ENCODE measurements around the gene CKMT2.

Gene CKMT2

DNA sequence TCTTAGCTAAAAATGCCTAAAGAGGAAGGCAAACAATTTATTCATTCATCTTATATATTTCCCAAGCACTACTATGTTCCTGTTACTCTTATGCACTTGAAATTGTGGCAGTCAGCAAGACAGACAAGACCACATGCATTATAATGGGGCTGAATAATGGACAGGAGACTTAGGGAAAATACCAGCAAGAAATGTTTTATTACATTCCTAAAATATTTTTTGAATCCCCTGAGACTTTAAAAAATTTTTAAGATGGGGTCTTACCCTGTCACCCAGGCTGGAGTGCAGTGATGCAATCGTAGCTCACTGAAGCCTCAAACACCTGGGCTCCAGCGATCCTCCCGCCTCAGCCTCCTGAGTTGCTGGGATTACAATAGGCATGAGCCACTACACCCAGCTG is 81.5 kb downstream of the CKMT2 start:
- Mint-ChIP-seq H3K9me3 (no peaks in the 10 kb centered on the region), H3K4me3 (no peak overlapping the region), H3K4me1 (ENCODE audit: low read depth) (no peaks in the 10 kb centered on the region), H3K27me3 (ENCODE audit: low read depth) (no peaks in the 10 kb centered on the region), H3K36me3 (ENCODE audit: low read depth) (peaks cover 22% of the 10 kb centered on the region), H3K27ac (no peak overlapping the region)
- no peak for DNase-seq (ENCODE audit: low spot score)

DNA sequence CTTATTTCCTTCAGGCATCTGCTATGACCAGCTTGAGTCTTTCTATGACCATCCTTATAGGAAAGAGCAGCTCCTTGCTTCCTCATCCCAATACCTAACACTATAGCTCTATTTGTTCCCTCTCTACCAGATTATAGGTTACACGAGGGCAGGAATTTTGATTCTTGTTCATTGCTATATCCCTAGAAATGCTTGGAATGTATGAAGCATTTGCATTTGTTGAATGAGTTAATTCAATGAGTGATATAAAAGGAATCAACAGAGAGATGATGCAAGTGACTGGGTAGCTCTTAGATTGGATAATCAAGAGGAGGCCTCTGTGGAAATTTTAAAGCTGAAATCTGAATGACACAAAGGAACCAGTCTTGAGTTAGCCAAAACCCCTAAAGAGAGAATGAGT is 82.2 kb downstream of the CKMT2 start:
- H3K27me3 Mint-ChIP-seq (ENCODE audit: low read depth) = no peaks in the 10 kb centered on the region
- no peaks in the 10 kb centered on the region for H3K9me3 Mint-ChIP-seq
- no peaks in the 10 kb centered on the region for H3K4me1 Mint-ChIP-seq (ENCODE audit: low read depth)
- peaks cover 18% of the 10 kb centered on the region for H3K36me3 Mint-ChIP-seq (ENCODE audit: low read depth)
- no peak overlapping the region for H3K4me3 Mint-ChIP-seq
- DNase-seq (ENCODE audit: low spot score) = no peak
- H3K27ac Mint-ChIP-seq = no peak overlapping the region

DNA sequence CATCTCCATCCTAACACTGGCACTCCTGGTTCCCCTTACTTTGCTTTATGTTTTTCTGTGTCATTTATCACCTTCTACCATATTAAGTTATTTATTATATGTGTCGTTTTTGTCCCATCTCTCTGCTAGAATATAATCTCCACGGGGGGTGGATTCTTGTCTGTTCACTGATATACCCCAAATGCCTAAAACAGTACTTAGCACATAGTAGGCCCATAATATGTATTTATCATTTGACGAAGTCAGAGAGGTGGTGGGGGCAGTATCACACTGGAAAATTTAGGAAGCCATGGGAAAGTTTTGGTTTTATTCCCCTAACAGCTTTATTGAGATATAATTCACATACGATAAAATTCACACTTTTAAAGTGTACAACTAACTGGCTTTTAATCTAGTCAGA is 82.7 kb downstream of the CKMT2 start:
- H3K9me3 Mint-ChIP-seq = no peaks in the 10 kb centered on the region
- no peaks in the 10 kb centered on the region for H3K4me1 Mint-ChIP-seq (ENCODE audit: low read depth)
- H3K36me3 Mint-ChIP-seq (ENCODE audit: low read depth) = peaks cover 15% of the 10 kb centered on the region
- H3K27ac Mint-ChIP-seq = no peak overlapping the region
- DNase-seq (ENCODE audit: low spot score) = no peak
- H3K4me3 Mint-ChIP-seq = no peak overlapping the region
- no peaks in the 10 kb centered on the region for H3K27me3 Mint-ChIP-seq (ENCODE audit: low read depth)
